HUDEP-2 (cell line): ENCODE measurements around the gene PRIM2.
"Not testable (repeated sequence)": the region's sequence is repeated elsewhere in the genome, so short reads cannot be mapped to it uniquely, and the experiment has no call there.

Source experiments
- DNase-seq, 76 experiments: peaks; one replicate each; lab custom pipeline; 2025; ENCODE audit not compliant: unreplicated experiment in 76 of 76; lab: John Stamatoyannopoulos, UW

The PRIM2 gene

DNA sequence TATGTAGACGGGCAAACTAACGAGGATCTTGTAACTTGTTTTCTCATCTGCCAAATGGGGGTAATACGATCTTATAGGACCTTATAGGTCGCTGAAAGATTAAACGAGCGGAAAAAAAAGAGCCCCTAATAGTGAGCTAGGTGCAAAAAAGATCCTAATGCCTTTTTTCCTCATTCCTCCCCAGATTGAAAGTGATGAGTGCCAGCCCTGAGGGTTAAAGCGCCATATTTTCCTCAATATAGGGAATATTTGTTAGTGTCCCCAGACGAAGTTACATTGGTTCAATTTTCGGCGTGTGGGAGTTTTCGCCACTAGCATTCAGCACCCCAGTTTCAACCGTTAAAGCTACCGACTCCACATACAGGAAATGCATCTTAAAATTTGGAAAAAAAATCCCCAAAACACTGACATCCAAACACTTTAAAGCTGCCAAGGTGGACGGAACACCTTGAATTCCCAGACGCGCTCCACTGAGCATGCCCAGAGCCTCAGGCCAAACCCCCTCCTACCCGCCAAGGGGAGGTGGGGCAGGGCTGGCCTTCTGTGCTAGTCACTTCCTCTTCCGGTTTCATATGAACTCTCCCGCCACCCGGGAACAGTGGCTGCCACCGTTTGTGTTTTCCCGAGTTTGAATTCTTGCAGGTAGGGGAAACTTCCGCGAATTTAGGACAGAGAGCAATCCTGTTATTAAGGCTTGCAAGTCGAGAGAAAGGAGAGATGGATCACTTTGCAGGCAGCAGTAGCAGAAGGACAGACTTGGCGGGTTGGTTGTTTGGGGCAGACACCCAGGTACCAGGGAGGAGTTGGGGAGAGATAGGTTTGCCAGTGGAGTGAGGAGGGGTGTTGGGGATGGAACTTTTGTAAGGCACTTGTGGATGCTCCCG, at the start of gene PRIM2:
Gene PRIM2, plus strand, starts transcription at position 571 of the 884 bp plus-strand sequence. CDS start 816 bp downstream, outside the sequence.
- peak in 74 of 76 experiments; percentile 36 to 91 (median 83) for DNase-seq

- DNase-seq, result peak in 1 of 76 experiments; percentile 16
These were observed 49.2 kb upstream of the PRIM2 start for GRCh38 chr6:57268294-57268640.

DNA sequence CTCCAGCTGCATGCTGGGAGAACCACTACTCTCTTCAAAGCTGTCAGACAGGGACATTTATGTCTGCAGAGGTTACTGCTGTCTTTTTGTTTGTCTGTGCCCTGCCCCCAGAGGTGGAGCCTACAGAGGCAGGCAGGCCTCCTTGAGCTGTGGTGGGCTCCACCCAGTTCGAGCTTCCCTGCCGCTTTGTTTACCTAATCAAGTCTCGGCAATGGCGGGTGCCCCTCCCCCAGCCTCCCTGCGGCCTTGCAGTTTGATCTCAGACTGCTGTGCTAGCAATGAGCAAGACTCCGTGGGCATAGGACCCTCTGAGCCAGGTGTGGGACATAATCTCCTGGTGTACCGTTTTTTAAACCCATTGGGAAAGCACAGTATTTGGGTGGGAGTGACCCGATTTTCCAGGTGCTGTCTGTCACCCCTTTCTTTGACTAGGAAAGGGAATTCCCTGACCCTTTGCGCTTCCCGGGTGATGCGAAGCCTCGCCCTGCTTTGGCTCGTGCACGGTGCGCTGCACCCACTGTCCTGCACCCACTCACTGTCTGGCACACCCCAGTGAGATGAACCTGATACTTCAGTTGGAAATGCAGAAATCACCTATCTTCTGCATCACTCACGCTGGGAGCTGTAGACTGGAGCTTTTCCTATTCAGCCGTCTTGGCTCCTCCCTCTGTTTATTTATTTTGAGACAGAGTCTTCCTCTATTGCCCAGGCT, 43.2 kb upstream of the PRIM2 start:
- DNase-seq, result peak in 1 of 76 experiments; percentile 4

- DNase-seq, result no peak
These were observed 42.0 kb upstream of the PRIM2 start for GRCh38 chr6:57275384-57275783.

GRCh38 chr6:57276946-57277345, 40.5 kb upstream of the PRIM2 start:
- no peak for DNase-seq

DNA sequence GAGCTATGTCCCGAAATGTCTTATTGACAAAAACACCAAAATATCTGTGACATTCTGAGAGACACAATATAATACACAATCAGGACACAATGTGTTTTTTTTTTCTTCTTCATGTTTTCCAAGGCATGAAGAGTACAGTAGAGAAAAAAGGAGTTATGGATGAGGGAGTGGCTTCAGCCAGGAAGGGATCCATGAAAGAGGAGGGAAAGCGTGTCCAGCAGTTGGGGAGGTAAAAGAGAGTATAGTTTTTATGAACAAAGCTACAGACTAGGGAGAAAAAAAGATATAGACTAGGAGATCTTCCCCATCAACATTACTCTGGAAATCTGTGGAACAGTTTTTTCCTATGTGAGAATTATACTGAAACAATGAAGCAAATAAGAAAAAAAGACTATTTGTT, 38.9 kb upstream of the PRIM2 start:
- no peak for DNase-seq

DNA sequence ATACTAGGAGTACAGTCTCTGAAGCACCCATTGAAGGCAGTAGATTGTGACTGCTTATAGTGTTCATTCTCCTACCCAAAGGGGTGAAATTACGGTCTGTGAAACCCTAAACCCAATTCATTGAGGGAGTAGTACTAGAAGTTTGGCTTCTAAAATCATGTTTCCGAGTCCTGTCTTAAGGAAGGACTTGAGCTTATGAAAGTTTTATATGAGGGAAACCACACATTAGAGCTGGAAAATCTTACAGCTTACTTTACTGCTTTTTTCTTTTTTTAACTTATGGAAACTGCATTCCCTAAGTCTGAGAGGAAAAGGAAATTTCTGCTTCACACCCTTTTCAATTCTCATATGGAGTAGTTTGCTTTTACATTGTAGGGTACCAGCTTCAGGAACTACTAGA, 38.4 kb upstream of the PRIM2 start:
- no peak for DNase-seq

GRCh38 chr6:57283106-57283505, 34.3 kb upstream of the PRIM2 start:
- DNase-seq, result no peak

DNA sequence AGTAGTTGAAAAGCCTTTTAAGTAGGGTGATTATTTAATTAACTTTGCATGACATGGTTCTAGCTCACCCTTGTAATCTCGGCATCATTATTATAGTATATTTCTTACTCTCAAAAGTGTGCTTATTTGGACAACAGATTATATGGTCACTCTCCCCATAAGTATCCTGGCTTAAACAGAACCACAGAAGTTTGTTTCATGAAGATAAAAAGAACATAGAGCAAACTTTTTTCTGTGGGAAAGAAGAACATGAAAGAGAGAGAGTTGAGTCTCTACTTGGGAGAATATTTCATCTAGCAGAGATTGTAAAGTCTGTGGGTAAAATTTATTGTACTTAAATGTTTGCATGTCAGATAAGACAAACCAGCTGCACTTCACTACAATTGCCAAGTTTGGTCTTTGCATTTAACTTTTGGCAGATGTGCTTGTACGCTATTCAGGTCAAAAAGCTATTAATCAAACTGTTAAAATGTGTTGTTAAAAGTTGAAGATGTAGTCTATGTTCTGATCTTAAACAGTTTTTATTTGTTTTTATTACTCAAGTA, 33.4 kb upstream of the PRIM2 start:
- no peak for DNase-seq

GRCh38 chr6:57288136-57288535, 29.3 kb upstream of the PRIM2 start:
- not testable (repeated sequence) for DNase-seq

DNA sequence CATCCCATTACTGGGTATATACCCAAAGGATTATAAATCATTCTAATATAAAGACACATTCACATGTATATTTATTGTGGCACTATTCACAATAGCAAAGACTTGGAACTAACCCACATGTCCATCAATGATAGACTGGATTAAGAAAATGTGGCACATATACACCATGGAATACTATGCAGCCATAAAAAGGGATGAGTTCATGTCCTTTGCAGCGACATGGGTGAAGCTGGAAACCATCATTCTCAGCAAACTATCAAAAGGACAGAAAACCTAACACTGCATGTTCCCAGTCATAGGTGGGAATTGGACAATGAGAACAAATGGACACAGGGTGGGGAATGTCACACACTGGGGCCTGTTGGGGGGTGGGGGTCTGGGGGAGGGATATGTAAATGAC, 24.0 kb upstream of the PRIM2 start:
- not testable (repeated sequence) for DNase-seq

DNA sequence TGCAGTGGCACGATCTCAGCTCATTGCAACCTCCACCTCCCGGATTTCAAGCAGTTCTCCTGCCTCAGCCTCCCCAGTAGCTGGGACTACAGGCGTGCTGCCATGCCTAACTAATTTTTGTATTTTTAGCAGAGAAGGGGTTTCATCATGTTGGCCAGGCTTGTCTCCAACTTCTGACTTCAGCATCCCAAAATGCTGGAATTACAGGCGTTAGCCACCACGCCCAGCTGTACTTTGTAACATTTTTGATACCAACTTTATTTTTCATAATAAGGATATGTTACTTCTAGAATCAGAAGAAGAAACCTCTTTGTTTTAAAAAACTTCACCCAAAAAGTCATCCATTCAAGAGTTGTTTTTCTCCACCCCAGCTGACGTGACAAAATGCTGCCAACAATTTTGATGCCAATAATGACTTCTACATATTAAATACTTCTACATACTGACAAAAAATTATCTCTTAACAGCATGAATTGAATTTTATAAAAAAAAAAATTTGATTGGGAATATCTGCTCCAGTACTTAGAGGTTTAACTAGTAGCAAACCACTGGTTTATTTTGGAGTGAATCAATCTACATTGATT, 22.5 kb upstream of the PRIM2 start:
- no peak for DNase-seq

GRCh38 chr6:57297505-57297904, 19.9 kb upstream of the PRIM2 start:
- DNase-seq, result no peak

GRCh38 chr6:57298741-57299140, 18.7 kb upstream of the PRIM2 start:
- no peak for DNase-seq

GRCh38 chr6:57301757-57302156, 15.7 kb upstream of the PRIM2 start:
- no peak for DNase-seq

DNA sequence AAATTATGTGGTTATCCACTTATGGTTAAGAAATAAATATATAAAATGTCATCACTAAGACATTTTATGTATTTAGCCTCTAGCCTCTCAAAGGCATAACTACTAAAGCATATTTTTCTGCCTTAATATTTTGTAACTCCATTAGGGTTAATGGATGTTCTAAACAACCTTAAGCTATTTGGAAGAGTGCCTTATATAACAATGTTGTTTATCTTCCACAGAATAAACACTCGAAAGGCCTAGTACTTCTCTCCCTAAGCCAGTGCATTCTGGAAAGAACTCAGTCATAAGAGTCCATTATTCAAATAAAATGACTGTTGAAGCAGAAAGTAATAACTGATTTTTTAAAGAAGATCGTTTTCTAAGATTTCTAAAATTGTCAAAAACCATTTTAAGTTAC, 15.0 kb upstream of the PRIM2 start:
- no peak for DNase-seq

- no peak for DNase-seq
These were observed 13.3 kb upstream of the PRIM2 start for GRCh38 chr6:57303931-57304681.

GRCh38 chr6:57305107-57305506, 12.3 kb upstream of the PRIM2 start:
- DNase-seq, result no peak

DNA sequence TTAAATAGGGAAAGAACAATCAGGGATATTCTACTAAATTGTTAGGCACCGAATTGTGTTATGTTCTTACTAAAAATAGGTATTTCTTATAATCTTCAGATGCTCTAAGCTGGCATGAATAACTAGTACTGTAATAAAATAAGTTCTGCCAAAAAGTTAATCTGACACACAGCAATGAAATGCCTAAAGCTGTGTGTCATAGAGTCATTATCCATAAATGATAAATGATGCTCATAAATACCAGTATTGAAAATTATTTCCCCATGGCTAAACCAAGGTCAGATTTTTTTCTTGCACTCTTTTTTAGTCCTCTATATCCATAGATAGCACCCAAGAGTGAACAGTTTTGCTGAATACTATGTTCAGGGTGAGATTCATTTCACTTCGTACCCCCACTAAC, 11.7 kb upstream of the PRIM2 start:
- DNase-seq, result no peak

GRCh38 chr6:57306273-57306672, 11.2 kb upstream of the PRIM2 start:
- DNase-seq, result no peak

- DNase-seq, result no peak
These were observed 9.6 kb upstream of the PRIM2 start for GRCh38 chr6:57307850-57308249.
